Measurements from ENCODE around the gene TUBA8. TPM values are rescaled to one million over a fixed set of nuclear protein-coding genes. Genes with fewer than 3 reads are reported as not detected.

Gene TUBA8
- total RNA-seq, 4 donors from 2014 or later: 4.3 to 6.6 TPM; not detected in 2

- Histone ChIP-seq H3K36me3 (peaks cover 0 to 80% (median 0%) of the 10 kb centered on the region in 3 donors), H3K9me3 (no peaks in the 10 kb centered on the region), H3K27me3 (no peaks in the 10 kb centered on the region), H3K4me3 (no peak overlapping the region), H3K27ac (peak overlapping the region in 2 of 4 donors; percentile 73 to 79), H3K4me1 (peaks cover 0 to 36% (median 4%) of the 10 kb centered on the region in 4 donors)
- DNase-seq: no peak
- TF ChIP-seq POLR2A (IDR thresholded peaks at IDR 0.05) (no peak), CTCF (IDR thresholded peaks at IDR 0.05) (no peak)
Measured at GRCh38 chr22:18087350-18087855, 23.2 kb upstream of the TUBA8 start.

- peak overlapping the region; percentile 26 to 79 (median 54) for H3K27ac ChIP-seq
- TF ChIP-seq CTCF (IDR thresholded peaks at IDR 0.05): no peak
- TF ChIP-seq POLR2A (IDR thresholded peaks at IDR 0.05): no peak
- peak in 2 of 3 donors; percentile 68 to 75 for DNase-seq
- H3K36me3 ChIP-seq: peaks cover 0 to 64% (median 0%) of the 10 kb centered on the region in 3 donors
- peaks cover 0 to 35% (median 4%) of the 10 kb centered on the region in 4 donors for H3K4me1 ChIP-seq
- peak overlapping the region in 1 of 4 donors; percentile 10 for H3K4me3 ChIP-seq
- H3K9me3 ChIP-seq: no peaks in the 10 kb centered on the region
- no peaks in the 10 kb centered on the region for H3K27me3 ChIP-seq
Measured at GRCh38 chr22:18088825-18089568, 21.6 kb upstream of the TUBA8 start.

- Histone ChIP-seq H3K27ac (peak overlapping the region in 2 of 4 donors; percentile 94 to 95), H3K4me1 (peaks cover 0 to 36% (median 4%) of the 10 kb centered on the region in 4 donors), H3K9me3 (no peaks in the 10 kb centered on the region), H3K36me3 (peaks cover 0 to 51% (median 0%) of the 10 kb centered on the region in 3 donors), H3K4me3 (no peak overlapping the region), H3K27me3 (no peaks in the 10 kb centered on the region)
- DNase-seq: no peak
- TF ChIP-seq CTCF (IDR thresholded peaks at IDR 0.05) (no peak), POLR2A (IDR thresholded peaks at IDR 0.05) (no peak)
Measured at GRCh38 chr22:18090286-18090685, 20.3 kb upstream of the TUBA8 start.

GRCh38 chr22:18091478-18091877, 19.1 kb upstream of the TUBA8 start:
- H3K4me1 ChIP-seq: peaks cover 0 to 38% (median 4%) of the 10 kb centered on the region in 4 donors
- peaks cover 0 to 39% (median 0%) of the 10 kb centered on the region in 3 donors for H3K36me3 ChIP-seq
- peak overlapping the region; percentile 19 to 42 (median 30) for H3K4me3 ChIP-seq
- no peak for DNase-seq
- no peaks in the 10 kb centered on the region for H3K9me3 ChIP-seq
- H3K27ac ChIP-seq: peak overlapping the region; percentile 67 to 95 (median 91)
- no peak for TF ChIP-seq POLR2A (IDR thresholded peaks at IDR 0.05)
- no peak for TF ChIP-seq CTCF (IDR thresholded peaks at IDR 0.05)
- H3K27me3 ChIP-seq: no peaks in the 10 kb centered on the region

- Histone ChIP-seq H3K9me3 (no peaks in the 10 kb centered on the region), H3K27me3 (no peaks in the 10 kb centered on the region), H3K27ac (peak overlapping the region; percentile 67 to 95 (median 91)), H3K36me3 (peaks cover 0 to 34% (median 0%) of the 10 kb centered on the region in 3 donors), H3K4me1 (peaks cover 0 to 38% (median 4%) of the 10 kb centered on the region in 4 donors), H3K4me3 (peak overlapping the region; percentile 19 to 42 (median 30))
- peak; percentile 41 to 93 (median 89) for DNase-seq
- TF ChIP-seq POLR2A (IDR thresholded peaks at IDR 0.05): peak in 1 of 2 donors; percentile 55
- peak in 3 of 6 experiments; percentile 24 to 32 (median 31) for TF ChIP-seq CTCF (IDR thresholded peaks at IDR 0.05)
Measured at GRCh38 chr22:18091916-18092526, 18.6 kb upstream of the TUBA8 start.
